ENCODE results near the gene PBX3.

Gene PBX3

GRCh38 chr9:125747053-125747764 lies at the start of gene PBX3:
Gene PBX3 (plus strand): TSS chr9:125747373.
- no peak for DNase-seq (ENCODE audit: low read depth)

- no peak for DNase-seq (ENCODE audit: low read depth)
Measured at GRCh38 chr9:125699870-125700269, 47.3 kb upstream of the PBX3 start.

- DNase-seq (ENCODE audit: low read depth) = no peak
Measured at GRCh38 chr9:125700791-125701190, 46.4 kb upstream of the PBX3 start.

- DNase-seq (ENCODE audit: low read depth) = no peak
Measured at GRCh38 chr9:125701351-125701750, 45.8 kb upstream of the PBX3 start.

DNA sequence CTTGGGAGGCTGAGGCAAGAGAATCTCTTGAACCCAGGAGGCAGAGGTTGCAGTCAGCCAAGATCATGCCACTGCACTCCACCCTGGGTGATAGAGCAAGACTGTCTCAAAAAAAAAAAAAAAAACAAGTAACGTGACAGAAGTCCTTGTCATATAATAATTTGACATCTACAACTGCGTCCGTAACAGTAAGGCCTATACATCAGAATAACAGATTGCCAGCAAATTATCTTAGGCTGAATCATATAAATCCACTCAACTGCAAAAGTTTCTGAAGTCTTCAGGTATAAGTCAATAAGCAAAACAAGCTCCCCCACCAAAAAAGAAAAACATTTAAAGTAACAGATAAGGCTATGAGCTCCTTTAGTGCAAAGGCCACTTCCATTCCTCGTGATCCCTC lies 43.5 kb upstream of the PBX3 start:
- DNase-seq (ENCODE audit: low read depth) = no peak

DNA sequence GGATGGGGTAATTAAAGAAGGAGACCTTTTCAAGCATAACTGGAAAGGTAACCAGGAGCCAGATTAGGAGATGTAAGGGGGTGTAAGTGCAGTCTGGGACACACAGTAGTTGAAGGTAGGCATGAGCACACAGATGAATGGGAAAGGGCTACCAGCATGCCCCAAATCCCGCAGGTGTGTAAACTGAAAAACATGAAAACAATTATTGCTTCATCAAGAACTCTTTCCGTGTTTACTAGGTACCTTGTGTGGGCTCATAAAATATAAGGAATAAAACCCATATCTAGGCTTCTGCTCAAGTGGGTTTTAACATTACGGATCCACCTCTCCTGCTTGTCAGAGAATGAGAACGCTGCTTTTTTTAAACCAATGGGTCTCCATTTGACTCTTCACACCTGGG lies 41.3 kb upstream of the PBX3 start:
- no peak for DNase-seq (ENCODE audit: low read depth)

GRCh38 chr9:125706651-125707471 lies 40.3 kb upstream of the PBX3 start, which contains the start of gene MAPKAP1:
Gene MAPKAP1 (minus strand): TSS chr9:125707208. CDS start chr9:125672574, 34,634 bp downstream.
- DNase-seq (ENCODE audit: low read depth) = peak; percentile 87

DNA sequence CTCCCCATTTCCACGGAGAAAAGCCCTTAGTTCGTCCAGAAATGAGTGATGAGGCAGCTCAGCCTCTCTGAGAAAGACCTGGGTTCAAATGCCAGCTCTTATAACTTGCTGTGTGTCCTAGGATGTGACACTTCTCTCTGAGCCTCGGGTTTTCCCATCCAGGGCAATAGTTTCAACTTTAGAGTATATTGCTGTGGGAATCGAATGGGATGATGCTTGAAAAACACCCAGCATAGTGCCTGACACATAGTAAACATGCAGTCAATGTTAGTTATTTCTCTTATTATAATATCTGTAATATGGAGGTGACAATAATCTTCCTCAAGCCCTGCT lies 39.7 kb upstream of the PBX3 start:
- no peak for DNase-seq (ENCODE audit: low read depth)

DNA sequence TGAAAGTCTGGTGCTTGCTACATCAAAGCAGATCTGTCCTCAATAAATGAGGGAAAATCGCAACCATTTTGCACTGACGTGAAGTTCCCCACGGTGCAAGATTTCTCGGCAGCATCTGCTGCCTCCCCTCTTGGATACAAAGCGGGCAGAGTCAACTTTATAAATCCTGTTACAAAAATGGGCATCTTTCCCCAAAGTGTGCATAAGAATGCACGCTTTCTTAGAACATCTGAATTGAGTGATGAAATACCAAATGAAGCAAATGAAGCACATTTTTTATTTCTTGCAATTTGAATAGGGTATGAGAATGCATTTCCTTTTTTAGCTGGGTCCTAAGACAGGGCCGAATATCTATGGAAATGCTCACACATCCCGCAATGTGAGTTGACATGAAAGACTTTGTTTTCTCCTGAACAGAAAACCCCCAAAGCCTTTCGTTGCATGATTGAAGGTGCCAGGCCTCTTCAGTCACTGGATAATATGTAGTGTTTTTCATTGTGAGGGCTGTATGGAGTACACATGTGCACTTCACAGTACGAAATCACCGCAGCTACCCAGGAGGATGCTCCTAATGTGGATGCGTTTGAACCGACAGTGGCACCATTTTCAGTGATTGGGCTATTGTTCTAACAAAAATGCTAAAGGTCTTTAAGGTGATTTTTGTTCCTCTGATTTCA lies 20.6 kb upstream of the PBX3 start:
- DNase-seq (ENCODE audit: low read depth) = no peak

- DNase-seq (ENCODE audit: low read depth) = no peak
Measured at GRCh38 chr9:125730168-125730567, 17.0 kb upstream of the PBX3 start.

GRCh38 chr9:125732562-125732961 lies 14.6 kb upstream of the PBX3 start:
- DNase-seq (ENCODE audit: low read depth) = no peak

DNA sequence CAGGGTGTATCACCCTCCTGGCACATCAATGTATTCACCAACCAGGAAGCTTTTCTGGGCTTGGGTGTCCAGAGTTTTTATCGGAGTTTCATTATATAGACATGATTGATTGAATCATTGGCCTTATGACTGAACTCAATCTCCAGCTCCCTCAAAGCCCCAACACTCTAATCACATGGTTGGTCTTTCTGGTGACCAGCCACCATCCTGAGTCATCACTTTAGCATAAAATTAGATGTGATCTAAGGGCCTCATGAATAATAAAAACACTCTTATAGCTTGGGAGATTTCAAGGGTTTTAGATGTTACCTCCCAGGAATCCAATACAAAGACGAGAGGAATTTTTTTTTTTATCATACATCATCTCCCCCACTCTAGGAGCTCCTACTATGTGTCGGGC lies 7.7 kb upstream of the PBX3 start:
- no peak for DNase-seq (ENCODE audit: low read depth)

DNA sequence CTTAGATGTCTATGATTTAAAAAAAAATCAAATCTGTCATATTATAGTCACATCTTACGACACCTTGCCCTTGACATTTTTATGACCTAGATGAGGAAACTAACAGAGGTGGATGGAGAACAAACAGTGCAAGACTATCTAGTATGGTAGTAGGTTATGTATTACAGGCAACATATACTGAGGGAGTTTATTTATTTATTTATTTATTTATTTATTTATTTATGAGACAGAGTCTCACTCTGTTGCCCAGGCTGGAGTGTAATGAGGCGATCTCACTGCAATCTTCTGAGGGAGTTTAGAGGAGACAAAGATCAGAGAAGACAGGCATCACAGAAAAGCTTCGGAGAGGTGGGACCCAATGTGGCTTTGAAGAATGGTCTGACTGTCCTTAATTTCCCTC lies 4.5 kb upstream of the PBX3 start:
- DNase-seq (ENCODE audit: low read depth) = no peak

- DNase-seq (ENCODE audit: low read depth) = no peak
Measured at GRCh38 chr9:125743682-125744428, 3.3 kb upstream of the PBX3 start.

GRCh38 chr9:125744616-125745015 lies 2.6 kb upstream of the PBX3 start:
- no peak for DNase-seq (ENCODE audit: low read depth)

DNA sequence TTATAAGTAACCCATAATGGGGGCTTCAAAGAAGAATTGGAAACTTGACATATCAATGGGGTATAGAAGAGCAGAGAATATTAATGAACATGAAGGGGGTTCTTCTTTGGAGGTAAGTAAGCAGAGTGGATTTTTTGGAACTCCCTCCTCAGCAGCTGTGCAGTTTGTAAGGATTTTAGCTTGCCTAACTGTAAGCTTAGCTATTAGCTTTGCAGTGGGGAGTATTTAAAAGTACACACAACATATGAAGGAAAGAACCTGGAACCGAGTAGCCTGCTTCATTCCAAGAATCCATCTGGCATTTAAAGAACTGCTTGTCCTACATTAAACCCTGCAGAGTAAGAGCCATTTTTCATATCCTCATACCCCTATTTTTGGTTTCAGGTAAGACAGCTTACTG lies 2.2 kb upstream of the PBX3 start:
- no peak for DNase-seq (ENCODE audit: low read depth)

GRCh38 chr9:125745682-125746016 lies 1.5 kb upstream of the PBX3 start:
- no peak for DNase-seq (ENCODE audit: low read depth)

GRCh38 chr9:125746017-125746773 lies 978 bp upstream of the PBX3 start:
- DNase-seq (ENCODE audit: low read depth) = peak; percentile 86

DNA sequence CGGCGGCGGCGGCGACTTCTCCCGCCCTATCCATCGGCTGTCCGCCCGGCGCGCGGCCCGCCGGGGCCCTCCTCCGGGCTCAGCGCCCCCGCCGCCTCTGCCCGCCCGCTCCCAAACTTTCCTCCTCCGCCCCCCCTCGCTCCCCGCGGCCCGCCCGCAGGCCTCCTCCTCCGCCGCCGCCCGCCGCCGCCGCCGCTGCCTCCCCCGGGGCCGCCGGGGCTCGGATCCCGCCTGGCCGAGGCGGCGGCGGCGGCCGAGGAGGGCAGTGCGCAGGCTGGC lies 460 bp upstream of the PBX3 start:
- no peak for DNase-seq (ENCODE audit: low read depth)

DNA sequence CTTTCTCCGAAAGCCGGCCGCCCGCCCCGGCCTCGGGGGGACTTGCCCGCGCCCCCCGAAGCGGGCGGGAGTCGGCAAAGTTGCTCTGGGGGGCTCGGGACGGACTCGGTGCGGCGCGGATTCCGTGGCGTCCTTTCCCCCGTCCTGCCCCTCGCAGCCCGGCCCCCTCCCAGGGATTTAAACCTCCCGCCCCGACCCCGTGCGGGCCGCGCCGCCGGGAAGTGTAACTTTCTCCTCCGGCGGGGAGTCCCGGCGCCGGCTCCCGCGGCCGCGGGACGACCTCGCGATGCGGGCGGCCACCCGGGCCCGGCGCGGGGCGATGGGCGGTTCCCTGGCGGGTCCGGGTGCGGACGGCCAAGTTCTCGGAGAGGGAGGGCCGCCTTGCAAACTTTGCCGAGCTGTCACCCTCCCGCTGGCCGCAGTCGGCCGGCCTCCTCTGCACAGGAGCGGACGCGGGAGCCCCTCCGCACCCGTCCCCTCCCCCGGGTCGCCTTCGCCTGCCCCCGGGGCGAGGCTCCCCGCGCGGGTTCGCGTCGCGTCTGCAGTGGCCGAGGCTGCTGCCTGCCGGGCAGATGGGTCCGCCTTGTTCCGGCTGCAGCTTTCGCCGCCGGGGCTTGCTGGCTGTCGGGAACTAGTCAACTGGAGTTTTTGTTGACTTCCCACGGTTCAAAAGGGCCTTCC lies 732 bp downstream of the PBX3 start:
- no peak for DNase-seq (ENCODE audit: low read depth)

- DNase-seq (ENCODE audit: low read depth) = no peak
Measured at GRCh38 chr9:125748446-125749099, 1.4 kb downstream of the PBX3 start.

Measured in stimulated activated CD8-positive, alpha-beta memory T cell treated with anti-CD3 and anti-CD28 coated beads, Interleukin-15, amount 100 ng/mL, for 24 hours (primary cell).